ENCODE measurements around the gene MLIP.

- TF ChIP-seq SMAD3 (CRISPR knock-in tag; IDR thresholded peaks at IDR 0.05; ENCODE audit: borderline replicate concordance) (no peak), ZNF138 (CRISPR knock-in tag; conservative IDR thresholded peaks at IDR 0.05) (no peak), CTCF (IDR thresholded peaks at IDR 0.05) (no peak), HMGXB4 (CRISPR knock-in tag; IDR thresholded peaks at IDR 0.05) (no peak), NR2C2 (CRISPR knock-in tag; IDR thresholded peaks at IDR 0.05) (no peak), MAX (CRISPR knock-in tag; IDR thresholded peaks at IDR 0.05) (no peak), SP1 (CRISPR knock-in tag; conservative IDR thresholded peaks at IDR 0.05) (no peak), USF2 (CRISPR knock-in tag; IDR thresholded peaks at IDR 0.05) (no peak)
These were observed 38.5 kb upstream of the MLIP start for GRCh38 chr6:54072635-54073313.
